ENCODE results near the gene RFNG. TPM values are rescaled to one million over a fixed set of nuclear protein-coding genes. Genes with fewer than 3 reads are reported as not detected.

The RFNG gene
- total RNA-seq, 6 experiments from 2014 or later, result 29.9 to 53.3 (median 43.7) TPM

DNA sequence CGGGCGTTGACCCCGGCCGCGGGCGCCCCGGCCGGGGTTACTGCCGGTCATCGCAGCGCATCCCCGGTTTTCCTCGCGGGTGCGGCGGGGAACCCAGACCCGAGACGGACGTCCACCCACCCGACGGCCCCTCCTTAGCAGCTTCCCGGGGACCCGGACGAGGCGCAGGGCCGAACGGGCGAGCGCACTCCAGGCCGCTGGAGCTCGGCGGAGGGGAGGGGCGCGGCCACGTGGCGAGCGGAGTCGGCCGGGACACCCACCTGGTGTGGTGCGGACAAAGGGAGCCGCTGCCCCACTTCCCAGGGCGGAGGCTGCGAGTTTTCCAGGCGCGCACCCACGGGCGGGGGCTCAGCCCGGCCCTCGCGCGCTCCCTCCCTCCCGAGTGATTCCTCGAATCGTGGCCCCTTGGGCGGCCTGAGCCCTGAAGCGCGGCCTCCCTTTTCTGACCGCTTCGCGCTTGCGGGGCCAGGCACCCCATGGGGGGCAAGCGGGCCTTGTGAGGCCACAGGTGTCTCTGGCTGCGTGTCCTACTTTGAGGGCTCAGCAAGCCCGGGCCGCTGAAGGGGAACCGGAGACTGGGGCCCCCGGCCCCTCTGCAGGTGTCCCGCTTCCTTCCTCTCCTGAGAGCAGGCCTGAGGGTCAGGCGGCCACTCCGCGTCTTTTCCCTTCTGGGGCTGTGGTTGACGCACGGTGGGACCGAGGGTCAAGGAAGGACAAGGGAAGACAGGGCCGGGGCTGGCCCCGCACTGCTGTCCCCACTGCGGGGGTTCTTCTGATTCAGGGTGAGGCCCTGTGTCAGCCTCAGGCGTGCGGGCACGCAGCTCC, 47.5 kb upstream of the RFNG start:
- no peaks in the 10 kb centered on the region for H3K27me3 ChIP-seq
- WGBS (ENCODE audit: insufficient coverage, low coverage, low lambda C conversion rate, missing lambda C conversion rate), result no CpG with 5 or more reads among the region's 80 CpGs
- ATAC-seq, result no peak
- intact Hi-C loops (cut with DNase I), result loop anchor here in 1 of 2 donors (10.0 kb wide), 1 partner anchor 64 kb away; the partner anchor contains the start of genes DCXR and RAC3
- TF ChIP-seq, protein P1, sequence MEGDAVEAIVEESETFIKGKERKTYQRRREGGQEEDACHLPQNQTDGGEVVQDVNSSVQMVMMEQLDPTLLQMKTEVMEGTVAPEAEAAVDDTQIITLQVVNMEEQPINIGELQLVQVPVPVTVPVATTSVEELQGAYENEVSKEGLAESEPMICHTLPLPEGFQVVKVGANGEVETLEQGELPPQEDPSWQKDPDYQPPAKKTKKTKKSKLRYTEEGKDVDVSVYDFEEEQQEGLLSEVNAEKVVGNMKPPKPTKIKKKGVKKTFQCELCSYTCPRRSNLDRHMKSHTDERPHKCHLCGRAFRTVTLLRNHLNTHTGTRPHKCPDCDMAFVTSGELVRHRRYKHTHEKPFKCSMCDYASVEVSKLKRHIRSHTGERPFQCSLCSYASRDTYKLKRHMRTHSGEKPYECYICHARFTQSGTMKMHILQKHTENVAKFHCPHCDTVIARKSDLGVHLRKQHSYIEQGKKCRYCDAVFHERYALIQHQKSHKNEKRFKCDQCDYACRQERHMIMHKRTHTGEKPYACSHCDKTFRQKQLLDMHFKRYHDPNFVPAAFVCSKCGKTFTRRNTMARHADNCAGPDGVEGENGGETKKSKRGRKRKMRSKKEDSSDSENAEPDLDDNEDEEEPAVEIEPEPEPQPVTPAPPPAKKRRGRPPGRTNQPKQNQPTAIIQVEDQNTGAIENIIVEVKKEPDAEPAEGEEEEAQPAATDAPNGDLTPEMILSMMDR (IDR thresholded peaks at IDR 0.05), result no peak
- TF ChIP-seq POLR2A (IDR thresholded peaks at IDR 0.05), result no peak
- H3K27ac ChIP-seq, result peak overlapping the region; percentile 92 to 99 (median 94)
- peak in 1 of 3 donors; percentile 49 for DNase-seq
- H3K9me3 ChIP-seq, result no peaks in the 10 kb centered on the region
- H3K36me3 ChIP-seq, result peaks cover 0 to 23% (median 4%) of the 10 kb centered on the region in 4 donors
- peaks cover 0 to 74% (median 28%) of the 10 kb centered on the region in 4 donors for H3K4me1 ChIP-seq
- peak overlapping the region; percentile 43 to 98 (median 57) for H3K4me3 ChIP-seq

DNA sequence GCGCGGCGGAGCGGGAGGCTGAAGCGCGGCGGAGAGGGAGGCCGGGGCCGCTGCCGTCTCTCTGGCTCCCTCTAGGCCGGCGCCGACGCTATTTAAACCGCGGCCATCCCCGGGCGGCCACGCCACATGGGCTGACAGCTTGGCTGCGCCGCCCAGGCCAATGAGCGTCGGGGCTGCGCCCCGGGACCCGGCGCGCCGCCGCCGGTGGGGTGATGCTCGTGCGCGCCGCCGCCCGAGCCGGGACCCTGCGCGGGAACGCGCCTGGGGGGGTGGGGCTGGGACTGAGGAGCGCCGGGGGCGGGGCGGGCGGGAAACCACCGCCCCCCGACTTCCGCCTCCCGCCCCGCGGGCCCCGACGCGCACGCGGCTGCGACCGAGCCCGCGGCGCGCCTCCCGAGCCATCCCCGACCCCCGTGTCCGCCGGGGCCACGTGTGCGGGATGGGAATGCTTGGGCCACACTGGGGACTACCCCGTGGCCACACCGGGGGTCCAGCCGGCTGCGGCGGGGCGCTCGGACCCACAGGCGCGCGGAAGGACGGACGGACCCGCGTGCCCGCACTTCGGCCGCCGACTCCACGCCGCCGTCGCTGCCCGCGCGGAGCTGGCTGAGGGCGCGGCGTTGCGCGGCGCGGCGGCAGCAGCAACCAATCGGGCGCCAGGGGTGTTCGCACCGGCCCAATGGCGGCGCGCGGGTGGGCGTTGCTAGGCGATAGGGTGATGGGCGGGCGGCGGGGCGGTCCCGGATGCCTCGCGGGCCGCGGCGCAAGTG, 46.7 kb upstream of the RFNG start, which contains the start of gene FASN:
TSS of gene FASN (minus strand) at position 68 of the 770 bp plus-strand sequence. CDS start 1,791 bp downstream, outside the sequence.
- intact Hi-C loops (cut with DNase I), result loop anchor here in 1 of 2 donors (10.0 kb wide), 1 partner anchor 64 kb away; the partner anchor contains the start of genes DCXR and RAC3
- H3K4me1 ChIP-seq, result peaks cover 0 to 69% (median 28%) of the 10 kb centered on the region in 4 donors
- peak; percentile 97 to 98 (median 98) for DNase-seq

DNA sequence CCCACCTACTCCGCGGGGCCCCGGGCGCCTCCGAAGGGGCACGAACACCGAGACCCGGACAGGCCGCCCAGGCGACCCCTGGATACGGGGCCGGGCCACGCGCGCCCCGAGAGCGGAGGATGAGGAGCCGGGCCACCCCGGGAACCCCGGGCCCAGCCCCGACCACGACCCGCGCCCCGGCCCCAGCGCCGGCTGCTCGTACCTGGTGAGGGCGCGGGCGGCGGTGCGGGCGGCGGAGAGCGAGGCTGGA, 46.2 kb upstream of the RFNG start:
- DNase-seq, result no peak
- peaks cover 0 to 64% (median 27%) of the 10 kb centered on the region in 4 donors for H3K4me1 ChIP-seq
- H3K9me3 ChIP-seq, result no peaks in the 10 kb centered on the region
- no peaks in the 10 kb centered on the region for H3K27me3 ChIP-seq
- H3K27ac ChIP-seq, result peak overlapping the region; percentile 93 to 99 (median 94)
- no CpG with 5 or more reads among the region's 36 CpGs for WGBS (ENCODE audit: insufficient coverage, low coverage, low lambda C conversion rate, missing lambda C conversion rate)
- peaks cover 0 to 36% (median 10%) of the 10 kb centered on the region in 4 donors for H3K36me3 ChIP-seq
- peak overlapping the region; percentile 82 to 98 (median 84) for H3K4me3 ChIP-seq
- TF ChIP-seq, protein P1 (IDR thresholded peaks at IDR 0.05), result no peak
- TF ChIP-seq POLR2A (IDR thresholded peaks at IDR 0.05), result no peak
- ATAC-seq, result no peak
- intact Hi-C loops (cut with DNase I), result loop anchor here in 1 of 2 donors (10.0 kb wide), 1 partner anchor 63 kb away; the partner anchor contains the start of genes DCXR and RAC3

More for the DNA sequence above, 46.7 kb upstream of the RFNG start, which contains the start of gene FASN:
- TF ChIP-seq, protein P1 (IDR thresholded peaks at IDR 0.05), result peak in 3 of 4 donors; percentile 26 to 45 (median 29)
- peak; percentile 99 for TF ChIP-seq POLR2A (IDR thresholded peaks at IDR 0.05)
- Histone ChIP-seq H3K4me3 (peak within 1 kb of the TSS; percentile 82 to 98 (median 84)), H3K36me3 (peaks cover 0 to 31% (median 8%) of the 10 kb centered on the region in 4 donors), H3K9me3 (no peaks in the 10 kb centered on the region), H3K27me3 (no peaks in the 10 kb centered on the region), H3K27ac (peak within 1 kb of the TSS; percentile 93 to 99 (median 94))
- WGBS (ENCODE audit: insufficient coverage, low coverage, low lambda C conversion rate, missing lambda C conversion rate), result no CpG with 5 or more reads among the region's 124 CpGs
- ATAC-seq, result peak; percentile 37 to 49 (median 47)

DNA sequence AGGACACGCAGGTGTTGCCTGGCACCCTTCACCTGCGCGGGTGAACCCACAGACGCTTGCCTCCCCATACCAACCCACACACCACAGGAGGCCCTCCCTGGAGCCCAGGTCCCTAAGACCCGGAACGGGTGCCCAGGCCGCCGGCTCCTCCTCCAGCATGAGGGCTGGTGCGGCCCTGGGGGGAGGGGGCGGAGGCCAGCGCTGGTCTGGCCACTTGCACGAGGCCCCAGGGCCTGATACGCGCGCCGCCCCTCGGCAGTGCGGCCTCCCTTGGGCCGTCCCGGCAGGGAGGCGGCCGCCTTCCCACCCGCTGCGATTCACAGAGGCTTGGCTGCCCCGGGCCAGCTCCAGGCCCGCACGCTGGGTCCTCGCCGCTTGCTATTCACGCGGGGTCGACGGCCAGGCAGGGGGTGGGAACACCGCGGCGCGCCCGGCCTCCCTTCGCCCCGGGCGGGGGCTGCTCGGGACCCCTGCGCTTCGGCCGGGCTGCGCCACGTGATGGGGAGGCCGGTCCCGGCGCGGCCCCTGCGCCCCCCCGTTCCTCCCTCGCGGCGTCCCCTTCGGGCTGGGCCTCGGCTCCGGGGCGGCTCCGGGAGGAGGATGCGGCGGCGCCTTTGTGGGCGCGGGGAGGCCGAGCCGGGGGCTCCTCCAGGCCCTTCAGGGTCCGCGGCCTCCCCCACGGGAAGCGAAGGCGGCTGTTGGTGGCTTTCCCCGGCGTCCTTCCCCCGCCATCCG, 45.7 kb upstream of the RFNG start:
- 0% methylated on average over 5 of the region's 77 CpGs for WGBS (ENCODE audit: insufficient coverage, low coverage, low lambda C conversion rate, missing lambda C conversion rate)
- peaks cover 0 to 62% (median 26%) of the 10 kb centered on the region in 4 donors for H3K4me1 ChIP-seq
- H3K27ac ChIP-seq, result peak overlapping the region; percentile 93 to 99 (median 94)

More for the DNA sequence above, 45.7 kb upstream of the RFNG start:
- TF ChIP-seq, protein P1 (IDR thresholded peaks at IDR 0.05), result no peak
- TF ChIP-seq POLR2A (IDR thresholded peaks at IDR 0.05), result no peak
- DNase-seq, result peak in 2 of 3 donors; percentile 54 to 67
- Histone ChIP-seq H3K36me3 (peaks cover 0 to 41% (median 13%) of the 10 kb centered on the region in 4 donors), H3K27me3 (no peaks in the 10 kb centered on the region), H3K9me3 (no peaks in the 10 kb centered on the region), H3K4me3 (peak overlapping the region; percentile 82 to 98 (median 84))
- ATAC-seq, result no peak
- intact Hi-C loops (cut with DNase I), result loop anchor here in 1 of 2 donors (10.0 kb wide), 1 partner anchor 63 kb away; the partner anchor contains the start of genes DCXR and RAC3

All from right lobe of liver (tissue), 6 donors.